GM18858 (cell line): ENCODE data around the gene TJP3.

Experiments used
- ATAC-seq: cut with Tn5 transposase; IDR thresholded peaks from one replicate; pipeline ENCODE4 v1.9.1; 2021; ENCODE audit not compliant: unreplicated experiment

TJP3 gene

DNA sequence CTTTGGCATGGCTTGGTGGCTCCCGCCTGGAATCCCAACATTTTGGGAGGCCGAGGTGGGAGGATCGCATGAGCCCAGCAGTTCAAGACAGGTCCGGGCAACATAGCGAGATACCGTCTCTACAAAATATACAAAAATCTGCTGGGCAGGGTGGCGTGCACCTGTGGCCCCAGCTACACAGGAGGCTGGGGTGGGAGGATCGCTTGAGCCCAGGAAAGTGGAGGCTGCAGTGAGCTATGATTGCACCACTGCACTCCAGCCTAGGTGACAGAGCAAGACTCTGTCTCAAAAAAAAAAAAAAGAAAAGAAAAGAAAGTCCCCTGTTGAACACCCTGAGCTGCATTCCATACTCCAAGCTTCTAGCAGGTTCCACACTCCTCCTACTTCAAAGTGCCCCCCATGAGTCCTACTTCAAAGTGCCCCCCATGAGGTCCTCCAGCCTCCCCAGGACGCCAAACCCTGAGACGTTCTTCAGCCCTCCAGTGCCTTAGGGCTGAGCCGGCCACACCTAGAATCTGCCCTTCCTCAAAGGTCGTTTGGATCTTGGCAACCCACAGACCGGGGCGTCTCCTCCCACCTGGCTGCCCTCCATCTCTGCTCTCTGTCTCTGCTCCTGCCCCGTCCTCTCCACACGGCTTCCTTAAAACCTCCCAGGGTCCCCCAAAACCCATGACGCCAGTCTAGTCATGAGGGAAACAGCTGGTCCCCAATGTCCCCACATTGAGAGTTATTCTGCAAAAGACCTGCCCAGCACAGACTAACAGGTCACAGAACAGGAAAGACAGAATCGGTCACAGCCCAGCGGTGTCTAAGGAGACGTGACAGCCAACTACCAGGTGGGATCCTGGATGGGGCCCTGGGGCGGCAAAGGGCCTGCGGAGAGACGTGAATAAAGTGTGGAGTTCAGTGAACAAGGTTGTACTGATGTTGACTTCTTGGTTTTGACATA lies 4.8 kb downstream of the TJP3 start:
- no peak for ATAC-seq

DNA sequence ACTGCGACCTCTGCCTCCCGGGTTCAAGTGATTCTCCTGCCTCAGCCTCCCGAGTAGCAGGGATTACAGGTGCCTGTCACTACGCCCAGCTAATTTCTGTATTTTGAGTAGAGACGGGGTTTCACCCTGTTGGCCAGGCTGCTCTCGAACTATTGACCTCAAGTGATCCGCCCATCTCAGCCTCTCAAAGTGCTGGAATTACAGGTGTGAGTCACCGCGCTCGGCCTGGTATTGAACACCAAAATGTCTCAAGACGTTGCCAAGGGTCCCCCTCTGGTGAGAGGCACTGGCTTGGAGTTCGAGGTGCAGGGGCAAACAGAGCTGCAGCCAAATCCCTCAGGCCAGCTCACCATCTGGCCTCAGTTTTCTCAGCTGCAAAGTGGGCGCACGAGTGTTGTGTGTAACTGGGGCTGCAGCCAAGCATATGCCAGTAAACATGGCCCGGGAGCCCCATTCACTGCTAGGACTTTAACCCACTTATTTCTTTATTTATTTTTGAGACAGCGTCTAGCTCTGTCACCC lies 8.0 kb downstream of the TJP3 start:
- ATAC-seq: no peak

DNA sequence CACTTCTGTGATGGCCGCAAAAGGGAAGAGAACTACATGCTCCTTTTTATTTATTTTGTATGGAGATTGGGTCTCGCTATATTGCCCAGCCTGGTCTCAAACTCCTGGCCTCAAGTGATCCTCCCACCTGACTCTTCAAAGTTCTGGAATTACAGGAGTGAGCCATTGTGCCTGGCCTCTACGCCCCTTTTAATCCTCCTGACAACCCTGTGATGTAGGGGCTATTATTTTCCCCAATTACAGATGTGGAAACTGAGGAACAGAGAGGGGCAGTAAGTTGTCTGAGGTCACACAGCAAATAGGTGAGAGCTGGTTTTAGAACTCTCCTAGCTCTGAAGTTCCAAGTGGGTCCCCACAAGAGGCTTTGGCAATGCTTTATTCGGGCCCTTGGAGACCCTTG lies 11.7 kb downstream of the TJP3 start:
- no peak for ATAC-seq

DNA sequence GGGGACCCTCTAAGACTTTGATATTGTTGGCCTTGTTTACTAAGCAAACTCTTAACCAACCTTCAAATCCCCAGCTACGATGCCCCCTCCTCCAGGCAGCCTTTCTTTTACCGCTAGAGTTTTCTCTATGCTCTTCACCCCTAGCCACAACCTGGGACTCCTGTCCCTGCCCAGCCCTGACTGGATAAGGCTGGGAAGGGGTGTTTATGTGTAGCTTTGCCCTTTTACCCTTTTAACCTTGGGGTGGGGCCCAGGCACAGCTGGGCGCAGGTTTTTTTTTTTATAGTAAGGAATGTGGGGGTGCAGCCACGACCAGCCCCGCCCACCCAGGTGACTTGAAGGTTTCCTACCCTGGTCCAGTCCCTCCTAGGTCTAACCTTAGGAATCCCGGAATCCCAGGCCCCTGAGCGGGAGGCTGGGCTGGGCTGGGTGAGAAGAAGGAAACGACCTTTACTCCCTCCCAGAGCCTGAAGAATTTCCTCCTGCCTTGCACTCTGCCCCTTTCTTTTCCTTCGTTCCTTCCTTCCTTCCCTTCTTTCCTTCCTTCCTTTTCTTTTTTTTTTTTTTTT lies 12.2 kb downstream of the TJP3 start:
- ATAC-seq: no peak

DNA sequence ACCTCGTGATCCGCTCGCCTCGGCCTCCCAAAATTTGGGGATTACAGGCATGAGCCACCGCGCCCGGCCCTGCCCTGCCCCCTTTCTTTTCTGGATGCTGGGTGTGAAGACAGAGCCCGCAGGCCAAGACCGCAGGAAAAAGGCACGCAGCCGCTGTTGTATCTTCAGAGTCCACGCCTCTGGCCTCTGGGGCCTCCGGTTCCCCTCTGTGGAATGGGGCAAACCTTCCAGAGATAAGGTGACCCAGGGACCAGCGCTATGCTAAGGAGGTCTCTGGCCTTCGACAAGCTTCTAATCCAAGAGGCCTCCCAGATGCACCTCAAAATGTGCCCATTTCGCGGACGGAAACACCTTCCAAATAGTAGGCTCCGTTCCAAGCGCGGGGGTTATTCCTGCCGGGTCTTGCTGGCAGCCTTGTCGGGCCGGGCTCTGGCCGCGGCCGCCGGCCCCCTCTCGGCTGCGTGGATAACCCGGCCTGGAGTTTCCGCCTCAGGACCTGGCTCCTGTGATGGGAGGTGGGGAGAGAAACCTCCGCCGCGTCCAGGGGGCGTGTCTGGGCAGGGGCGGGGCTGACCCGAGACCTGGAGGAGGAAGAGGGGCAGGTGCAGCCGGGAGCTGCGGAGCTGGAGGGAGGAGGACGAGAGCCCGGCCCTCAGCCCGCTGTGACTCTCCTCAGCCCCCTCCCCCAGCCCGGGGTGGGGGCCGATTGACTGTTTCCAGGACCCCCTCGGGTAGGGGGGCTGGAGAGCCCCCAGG lies 13.1 kb downstream of the TJP3 start:
- no peak for ATAC-seq

DNA sequence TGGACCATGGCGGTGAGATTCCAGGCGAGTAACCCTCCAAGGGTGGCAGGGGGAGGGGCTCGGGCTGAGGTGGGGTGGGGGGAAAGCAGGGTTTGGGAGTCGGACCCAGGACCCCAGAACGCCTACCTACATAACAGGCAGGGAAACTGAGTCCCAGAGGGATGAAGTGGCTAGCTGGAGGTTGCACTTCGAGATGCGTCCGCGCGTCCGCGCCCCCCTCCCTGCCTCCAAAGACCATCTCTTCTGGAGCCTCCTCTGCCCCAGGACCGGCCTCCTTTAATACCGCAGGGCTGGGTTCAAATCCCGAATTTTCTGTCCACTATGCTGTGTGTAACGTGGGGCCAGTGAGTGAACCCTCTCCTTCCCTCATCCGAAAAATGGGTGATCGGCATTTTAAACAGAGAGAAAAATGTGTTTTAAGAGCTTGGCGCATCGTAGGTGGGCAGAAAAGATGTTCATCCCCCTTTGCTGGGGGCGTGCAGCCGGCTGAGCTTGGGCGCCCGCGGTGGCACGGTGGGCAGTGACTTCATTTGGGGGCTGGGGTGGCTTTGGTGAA lies 13.8 kb downstream of the TJP3 start:
- ATAC-seq: no peak

DNA sequence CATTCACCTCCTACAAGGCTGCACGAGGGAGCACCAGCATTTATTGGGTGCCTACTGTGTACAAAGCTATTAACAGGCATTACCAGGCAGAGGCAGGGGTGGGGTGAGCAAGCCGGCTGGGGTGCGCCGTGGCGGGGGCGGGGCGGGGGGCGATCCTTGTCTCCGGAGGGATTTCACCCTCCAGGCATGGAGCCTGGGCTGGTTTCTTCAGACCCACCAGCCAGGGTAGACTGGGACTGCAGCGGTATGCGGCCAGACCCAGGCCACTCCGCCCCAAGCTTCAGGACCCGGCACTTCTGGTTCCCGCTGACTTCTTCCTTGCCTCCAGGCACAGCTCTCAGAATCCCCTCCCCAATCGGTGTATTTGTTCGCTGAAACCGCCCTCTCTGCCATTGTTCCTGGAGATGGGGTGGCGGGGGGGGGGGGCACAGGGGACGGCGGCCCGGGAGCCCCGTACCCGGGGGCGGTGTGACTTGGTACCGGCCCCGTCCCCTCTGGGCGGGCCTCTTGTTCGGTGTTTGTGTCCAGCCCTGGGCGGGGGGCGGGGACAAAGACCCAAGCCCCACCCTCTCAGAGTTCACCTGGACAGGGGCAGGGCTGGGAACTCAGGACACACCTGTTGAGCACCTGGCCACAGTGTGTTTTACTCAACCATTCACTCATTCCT lies 14.4 kb downstream of the TJP3 start:
- ATAC-seq: no peak

DNA sequence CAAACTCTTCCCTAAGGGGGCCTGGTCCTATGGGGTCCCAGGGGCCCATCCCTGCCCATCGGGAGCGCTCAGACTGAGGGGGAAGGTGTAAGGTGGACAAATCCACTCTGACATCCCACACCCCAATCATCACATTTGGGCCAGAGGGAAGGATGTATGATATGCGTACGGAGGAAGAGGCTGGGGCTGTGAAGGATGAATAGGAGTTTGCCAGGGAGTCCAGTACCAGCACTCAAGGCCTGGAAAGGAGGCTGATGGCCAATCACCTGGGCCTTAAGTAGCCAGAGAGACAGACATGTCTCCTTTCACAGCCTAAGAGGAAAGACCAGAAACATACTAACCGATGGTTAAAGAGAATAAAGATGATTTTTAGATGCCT lies 14.9 kb downstream of the TJP3 start:
- no peak for ATAC-seq

DNA sequence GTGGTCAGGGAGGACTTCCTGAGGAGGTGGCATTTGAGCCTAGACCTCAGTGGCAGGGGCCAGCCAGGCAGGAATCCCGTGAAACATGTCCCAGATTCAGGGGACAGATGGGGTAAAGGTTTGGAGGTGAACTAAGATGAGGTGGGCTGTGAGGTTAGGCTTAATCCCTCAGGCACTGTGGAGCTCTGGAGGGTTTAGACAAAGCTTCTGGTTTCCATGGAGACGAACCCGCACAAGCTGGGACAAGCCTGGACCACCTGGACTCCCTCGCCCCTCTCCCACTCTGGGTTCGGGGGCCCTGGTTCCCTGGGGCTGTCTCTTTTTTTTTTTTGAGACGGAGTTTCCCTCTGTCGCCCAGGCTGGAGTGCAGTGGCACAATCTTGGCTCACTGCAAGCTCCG lies 15.7 kb downstream of the TJP3 start:
- no peak for ATAC-seq

DNA sequence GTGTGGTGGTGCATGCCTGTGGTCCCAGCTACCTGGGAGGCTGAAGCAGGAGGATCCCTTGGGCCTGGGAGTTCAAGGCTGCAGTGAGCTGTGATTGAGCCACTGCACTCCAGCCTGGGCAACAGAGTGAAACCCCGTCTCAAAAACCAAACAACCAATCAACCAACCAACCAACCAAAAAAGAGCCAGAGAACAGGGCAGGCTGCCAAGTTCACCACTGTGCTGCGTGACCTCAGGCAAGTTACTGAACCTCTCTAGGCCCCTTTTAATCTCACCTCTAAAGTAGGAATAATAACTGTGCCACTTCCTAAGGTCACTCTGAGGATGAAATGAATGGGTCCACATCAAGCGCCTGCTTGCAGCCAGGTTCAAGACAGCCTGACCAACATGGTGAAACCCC lies 16.9 kb downstream of the TJP3 start:
- ATAC-seq: no peak

DNA sequence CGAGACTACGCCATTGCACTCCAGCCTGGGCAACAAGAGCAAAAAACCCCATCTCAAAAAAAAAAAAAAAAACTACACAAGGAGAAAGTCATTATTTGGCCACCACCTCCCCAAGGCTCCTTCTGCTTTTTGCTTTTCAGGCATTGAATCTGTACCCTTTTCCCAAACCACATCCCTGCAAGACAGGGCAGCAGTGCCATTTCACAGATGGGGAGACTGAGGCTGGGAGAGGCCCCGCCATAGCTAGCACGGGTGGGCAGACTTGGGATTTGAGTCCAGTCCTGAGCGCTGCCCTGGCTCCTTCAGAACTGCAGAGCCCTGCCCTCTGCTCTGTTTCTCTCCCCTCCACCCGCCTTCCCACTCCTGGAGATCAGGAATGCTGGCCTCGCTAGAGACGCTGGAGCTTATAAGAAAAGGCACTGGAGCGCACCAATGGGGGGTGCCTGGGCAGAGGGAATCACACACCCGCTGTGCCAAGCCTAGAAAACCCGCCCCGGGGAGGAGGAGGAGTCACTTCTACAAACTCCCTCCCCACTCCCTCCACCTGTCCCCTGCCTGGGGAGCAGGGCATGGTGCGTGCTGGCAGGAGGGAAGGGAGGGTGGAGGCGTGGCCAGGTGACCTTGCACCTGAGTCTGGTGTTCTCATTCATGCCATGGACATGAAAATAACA lies 17.6 kb downstream of the TJP3 start:
- no peak for ATAC-seq

DNA sequence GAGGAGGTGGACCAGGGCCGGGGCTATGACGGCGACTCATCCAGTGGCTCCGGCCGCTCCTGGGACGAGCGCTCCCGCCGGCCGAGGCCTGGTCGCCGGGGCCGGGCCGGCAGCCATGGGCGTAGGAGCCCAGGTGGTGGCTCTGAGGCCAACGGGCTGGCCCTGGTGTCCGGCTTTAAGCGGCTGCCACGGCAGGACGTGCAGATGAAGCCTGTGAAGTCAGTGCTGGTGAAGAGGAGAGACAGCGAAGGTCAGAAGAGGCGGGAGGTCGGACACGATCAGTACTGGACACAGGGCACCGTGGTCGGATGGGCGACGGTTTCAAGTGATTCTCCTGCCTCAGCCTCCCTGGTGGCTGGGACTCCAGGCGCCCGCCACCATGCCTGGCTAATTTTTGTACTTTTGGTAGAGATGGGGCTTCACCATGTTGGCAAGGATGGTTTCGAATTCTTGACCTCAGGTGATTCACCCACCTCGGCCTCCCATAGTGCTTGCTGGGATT lies 22.3 kb downstream of the TJP3 start:
- ATAC-seq: no peak

DNA sequence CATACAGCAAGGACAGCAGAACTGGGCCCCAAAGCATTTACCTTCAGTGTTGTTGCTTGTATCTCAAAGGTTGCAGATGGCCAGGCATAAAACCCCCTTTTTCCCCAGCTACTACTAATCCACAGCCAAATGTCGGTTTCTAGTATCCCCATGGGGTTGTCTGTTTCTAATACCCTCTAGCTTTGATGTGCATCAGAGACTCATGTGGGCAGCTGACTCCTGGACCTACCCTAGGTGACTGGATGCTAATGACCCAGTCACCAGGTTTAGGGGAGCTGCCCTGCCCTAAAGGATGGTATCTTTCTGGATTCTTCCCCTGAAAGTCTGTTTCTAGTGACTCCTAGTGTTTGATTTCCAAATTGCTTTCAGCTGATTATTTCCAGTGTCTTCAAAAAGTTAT lies 23.9 kb downstream of the TJP3 start:
- ATAC-seq: no peak

DNA sequence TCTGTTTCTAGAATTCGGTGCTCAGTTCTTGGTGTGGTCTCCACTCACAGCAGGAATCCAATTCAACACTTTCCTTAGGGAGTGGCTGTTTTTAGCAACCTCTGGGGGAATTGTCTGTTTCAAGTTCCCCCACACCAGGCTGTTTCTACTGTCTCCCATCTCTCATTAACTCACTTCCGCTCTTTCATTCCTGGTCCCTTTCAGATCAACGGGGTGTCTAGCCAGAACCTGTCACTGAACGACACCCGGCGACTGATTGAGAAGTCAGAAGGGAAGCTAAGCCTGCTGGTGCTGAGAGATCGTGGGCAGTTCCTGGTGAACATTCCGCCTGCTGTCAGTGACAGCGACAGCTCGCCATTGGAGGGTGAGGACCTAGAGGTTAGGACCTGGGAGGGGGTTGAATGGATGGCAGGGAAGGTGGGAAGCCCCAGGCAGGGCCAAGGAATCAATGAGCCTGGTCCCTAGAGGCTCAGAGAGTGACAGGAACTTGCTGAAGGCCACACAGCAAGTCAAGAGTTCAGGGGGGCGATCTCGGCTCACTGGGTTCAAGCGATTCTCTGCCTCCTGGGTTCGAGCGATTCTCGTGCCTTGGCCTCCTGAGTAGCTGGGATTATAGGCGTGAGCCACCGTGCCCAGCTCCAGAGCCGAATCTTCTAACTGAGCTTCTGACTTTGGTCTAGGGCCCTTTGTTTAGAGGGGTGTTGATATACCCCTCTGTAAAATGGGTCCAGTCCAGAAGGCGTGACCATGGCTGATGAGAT lies 25.5 kb downstream of the TJP3 start:
- no peak for ATAC-seq

DNA sequence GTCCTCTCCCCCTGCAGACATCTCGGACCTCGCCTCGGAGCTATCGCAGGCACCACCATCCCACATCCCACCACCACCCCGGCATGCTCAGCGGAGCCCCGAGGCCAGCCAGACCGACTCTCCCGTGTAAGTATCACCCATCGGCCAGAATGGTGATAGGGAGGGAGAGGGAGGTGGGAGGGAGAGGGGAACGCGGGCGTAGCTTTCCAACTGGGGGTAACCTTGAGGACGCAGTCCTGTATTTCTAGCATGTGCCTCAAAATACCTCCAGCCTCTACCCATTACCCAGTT lies 26.1 kb downstream of the TJP3 start:
- ATAC-seq: no peak

DNA sequence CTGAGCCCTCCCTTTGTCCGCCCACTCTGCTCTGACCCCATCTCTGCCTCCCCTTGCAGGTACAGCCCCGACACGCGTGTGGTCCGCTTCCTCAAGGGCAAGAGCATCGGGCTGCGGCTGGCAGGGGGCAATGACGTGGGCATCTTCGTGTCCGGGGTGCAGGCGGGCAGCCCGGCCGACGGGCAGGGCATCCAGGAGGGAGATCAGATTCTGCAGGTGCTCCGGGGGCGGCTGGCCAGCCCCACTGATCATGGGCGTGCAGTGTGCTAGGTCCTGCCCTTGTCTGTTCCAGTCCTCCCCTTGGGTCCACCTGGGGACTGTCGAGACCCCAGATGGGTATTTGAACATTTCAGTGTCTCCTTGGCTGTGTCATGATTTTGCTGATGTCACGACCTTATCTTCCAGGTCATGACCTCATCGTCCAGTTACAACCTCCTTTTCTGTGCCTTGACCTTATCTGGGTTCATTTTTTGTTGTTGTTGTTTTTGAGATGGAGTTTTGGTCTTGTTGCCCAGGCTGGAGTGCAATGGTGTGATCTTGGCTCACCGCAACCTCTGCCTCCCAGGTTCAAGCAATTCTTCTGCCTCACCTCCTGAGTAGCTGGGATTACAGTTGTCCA lies 28.0 kb downstream of the TJP3 start:
- ATAC-seq: no peak

DNA sequence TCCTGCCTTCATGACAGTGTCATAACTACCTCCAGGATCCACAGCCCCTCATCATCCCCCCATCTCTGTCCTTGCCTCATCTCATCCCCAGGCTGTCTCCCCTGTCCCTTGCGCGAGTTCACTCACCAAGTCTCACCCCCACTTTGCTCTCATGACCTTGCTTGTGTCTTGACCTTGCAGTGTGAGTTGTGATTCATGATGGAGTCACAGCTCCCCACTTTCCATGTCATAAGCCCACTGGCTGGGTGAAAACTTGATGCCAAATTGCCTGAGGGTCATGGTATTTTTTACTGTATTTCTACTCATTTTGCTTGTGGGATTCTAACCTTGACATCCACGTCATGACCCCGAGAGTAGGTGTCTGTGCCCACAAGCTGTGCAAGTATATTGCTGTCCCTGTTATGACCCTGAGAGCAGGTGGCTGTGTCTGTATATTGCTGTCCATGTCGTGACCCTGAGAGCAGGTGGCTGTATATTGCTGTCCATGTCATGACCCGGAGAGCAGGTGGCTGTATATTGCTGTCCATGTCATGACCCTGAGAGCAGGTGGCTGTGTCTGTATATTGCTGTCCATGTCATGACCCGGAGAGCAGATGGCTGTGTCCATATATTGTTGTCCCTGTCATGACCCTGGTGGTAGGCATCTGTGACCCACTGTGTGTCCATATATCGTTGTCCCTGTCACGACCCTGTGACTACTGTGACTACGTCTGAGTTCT lies 29.5 kb downstream of the TJP3 start:
- no peak for ATAC-seq

DNA sequence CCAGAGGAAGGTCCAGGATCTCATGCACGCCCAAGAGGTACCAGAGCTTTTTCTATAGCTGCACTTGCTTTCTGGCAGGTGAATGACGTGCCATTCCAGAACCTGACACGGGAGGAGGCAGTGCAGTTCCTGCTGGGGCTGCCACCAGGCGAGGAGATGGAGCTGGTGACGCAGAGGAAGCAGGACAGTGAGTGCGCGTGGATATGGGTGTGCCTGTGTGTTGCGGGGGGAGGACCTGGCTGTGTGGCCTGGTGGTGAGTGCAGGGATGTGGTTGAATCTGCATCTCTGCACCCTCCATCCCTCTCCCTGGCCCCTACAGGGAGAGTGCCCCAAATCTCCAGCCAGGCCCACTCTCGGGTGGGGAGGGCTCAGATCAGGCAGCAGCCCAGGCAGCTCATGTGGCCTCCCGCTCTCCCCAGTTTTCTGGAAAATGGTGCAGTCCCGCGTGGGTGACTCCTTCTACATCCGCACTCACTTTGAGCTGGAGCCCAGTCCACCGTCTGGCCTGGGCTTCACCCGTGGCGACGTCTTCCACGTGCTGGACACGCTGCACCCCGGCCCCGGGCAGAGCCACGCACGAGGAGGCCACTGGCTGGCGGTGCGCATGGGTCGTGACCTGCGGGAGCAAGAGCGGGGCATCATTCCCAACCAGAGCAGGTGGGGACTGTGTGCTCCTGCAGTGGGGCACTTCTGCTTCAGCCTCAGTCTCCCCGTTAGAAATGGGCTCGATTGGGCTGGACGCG lies 30.5 kb downstream of the TJP3 start:
- no peak for ATAC-seq
